GM10248 (cell line): Measurements from ENCODE around the gene RAB17.

Source experiments
- CTCF ChIA-PET: fragments of 300-600 bp; sonication (Branson Sonifier 250); formaldehyde crosslinking; extraction: SDS; loops from one replicate; lab custom pipeline; 2021; ENCODE audit warnings: antibody characterized with exemption; lab: Yijun Ruan, JAX
- POLR2A ChIA-PET: fragments of 350-650 bp; sonication (Branson Sonifier 250); formaldehyde crosslinking; extraction: SDS; loops from one replicate; lab custom pipeline; 2020; ENCODE audit warnings: antibody characterized with exemption; lab: Yijun Ruan, JAX
- DNase-seq: peaks from one replicate; pipeline ENCODE4 v3.0.0; 2012; ENCODE audit errors: extremely low spot score
- TF ChIP-seq, protein P1 (sequence below): IDR thresholded peaks from 2 replicates; pipeline ENCODE4 v1.5.1; 2012; ENCODE audit warnings: mild to moderate bottlenecking, low read depth; ENCODE audit errors: extremely low read depth, missing control alignments, control extremely low read depth

Gene RAB17

DNA sequence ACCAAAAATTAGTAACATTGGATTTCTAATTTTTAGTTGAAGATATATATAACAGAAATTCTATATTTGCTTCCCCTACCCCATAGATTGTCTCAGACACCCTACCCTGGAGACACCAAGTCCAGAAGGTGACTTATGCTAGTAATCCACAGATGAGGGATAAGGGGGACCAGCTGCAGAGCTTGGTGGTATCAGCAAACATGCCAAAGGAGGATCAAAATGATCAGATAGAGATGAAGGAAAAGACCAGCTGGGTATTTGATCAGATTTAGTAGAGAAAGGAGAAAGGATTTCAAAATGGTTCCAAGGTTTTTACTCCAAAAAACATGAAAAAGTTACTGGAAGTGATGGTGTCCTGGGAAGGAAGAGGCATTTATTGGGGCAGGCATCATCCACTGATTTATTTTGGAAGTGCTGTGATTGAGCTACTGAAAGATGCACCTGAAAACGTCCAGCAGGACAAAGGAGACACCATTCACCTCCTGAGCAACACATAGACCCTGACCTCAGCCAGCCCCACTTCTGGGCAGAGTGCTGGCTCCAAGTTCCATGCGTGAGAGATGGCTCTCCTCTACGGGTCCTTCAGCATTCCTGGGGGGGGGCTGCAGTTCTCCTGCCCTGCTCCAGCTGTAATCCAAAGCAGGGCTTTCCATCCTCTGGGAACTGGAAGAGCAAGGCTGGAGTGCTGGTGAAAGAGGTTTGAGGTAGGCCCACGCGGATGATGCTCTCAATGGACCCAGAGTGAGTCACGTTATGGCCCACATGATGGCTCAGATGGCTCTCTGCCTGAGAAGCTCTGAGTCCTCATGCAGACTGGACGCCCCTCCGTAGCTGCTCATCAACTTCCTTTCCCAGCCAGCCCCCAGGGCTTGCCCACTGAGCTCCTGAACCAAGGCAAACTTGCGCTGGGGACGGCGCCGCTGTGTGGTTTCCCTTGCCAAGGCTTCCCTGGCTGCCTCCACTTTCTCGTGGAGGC, 33.2 kb upstream of the RAB17 start:
- POLR2A ChIA-PET = no interaction called here
- CTCF ChIA-PET = interaction anchor here (1.4 to 2.5 kb wide), 3 partner anchors 9 to 121 kb away, joined by 3 to 7 read pairs (median 3); no protein-coding TSS in a partner anchor

DNA sequence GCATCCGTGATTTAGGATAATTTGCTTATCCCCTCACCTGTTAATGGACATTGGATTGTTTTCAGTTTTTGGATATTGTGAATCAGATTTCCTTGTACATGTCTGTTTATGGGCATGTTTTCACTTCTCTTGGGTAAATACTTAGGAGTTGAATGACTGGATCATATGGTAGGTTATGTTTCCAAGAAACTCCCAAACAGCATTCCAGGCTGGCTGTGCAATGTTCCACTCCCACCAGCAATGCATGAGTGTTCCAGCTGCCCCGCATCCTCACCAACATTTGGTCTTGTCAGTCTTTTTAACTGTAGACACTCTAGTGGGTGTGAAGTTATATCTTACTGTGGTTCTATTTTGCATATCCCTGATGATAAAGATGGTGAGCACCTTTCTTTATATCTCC, 27.9 kb upstream of the RAB17 start:
- ChIA-PET CTCF (no interaction called here), POLR2A (no interaction called here)
- TF ChIP-seq, protein P1, sequence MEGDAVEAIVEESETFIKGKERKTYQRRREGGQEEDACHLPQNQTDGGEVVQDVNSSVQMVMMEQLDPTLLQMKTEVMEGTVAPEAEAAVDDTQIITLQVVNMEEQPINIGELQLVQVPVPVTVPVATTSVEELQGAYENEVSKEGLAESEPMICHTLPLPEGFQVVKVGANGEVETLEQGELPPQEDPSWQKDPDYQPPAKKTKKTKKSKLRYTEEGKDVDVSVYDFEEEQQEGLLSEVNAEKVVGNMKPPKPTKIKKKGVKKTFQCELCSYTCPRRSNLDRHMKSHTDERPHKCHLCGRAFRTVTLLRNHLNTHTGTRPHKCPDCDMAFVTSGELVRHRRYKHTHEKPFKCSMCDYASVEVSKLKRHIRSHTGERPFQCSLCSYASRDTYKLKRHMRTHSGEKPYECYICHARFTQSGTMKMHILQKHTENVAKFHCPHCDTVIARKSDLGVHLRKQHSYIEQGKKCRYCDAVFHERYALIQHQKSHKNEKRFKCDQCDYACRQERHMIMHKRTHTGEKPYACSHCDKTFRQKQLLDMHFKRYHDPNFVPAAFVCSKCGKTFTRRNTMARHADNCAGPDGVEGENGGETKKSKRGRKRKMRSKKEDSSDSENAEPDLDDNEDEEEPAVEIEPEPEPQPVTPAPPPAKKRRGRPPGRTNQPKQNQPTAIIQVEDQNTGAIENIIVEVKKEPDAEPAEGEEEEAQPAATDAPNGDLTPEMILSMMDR = no peak

More for the DNA sequence above, 33.2 kb upstream of the RAB17 start:
- DNase-seq = no peak
- TF ChIP-seq, protein P1 = no peak

DNA sequence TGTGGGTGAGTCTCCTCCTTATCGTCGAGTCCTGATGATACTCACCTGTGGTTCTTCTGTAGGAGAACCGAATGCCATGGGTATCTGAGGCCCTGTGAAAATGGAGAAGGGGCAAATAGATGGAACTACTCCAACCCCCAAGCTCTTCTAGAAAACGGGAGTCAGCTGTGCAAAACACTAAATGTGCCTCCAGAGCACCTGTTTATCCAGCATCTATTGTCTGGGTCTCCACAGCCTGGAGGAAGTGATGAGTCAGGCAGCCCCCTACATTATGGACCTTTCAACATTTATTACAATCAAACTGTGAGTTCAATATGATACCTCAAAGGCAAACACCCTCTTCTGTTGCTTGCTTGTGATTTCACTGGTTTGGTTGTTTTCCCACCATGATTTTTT, 27.1 kb upstream of the RAB17 start:
- DNase-seq = no peak
- ChIA-PET POLR2A (interaction anchor here (0.6 kb wide), 1 partner anchor 70 kb away, joined by 3 read pairs; no protein-coding TSS in a partner anchor), CTCF (interaction anchor here (1.7 to 1.8 kb wide), 2 partner anchors 45 to 56 kb away, joined by 6 read pairs; no protein-coding TSS in a partner anchor)
- TF ChIP-seq, protein P1 = no peak

More for the DNA sequence above, 27.9 kb upstream of the RAB17 start:
- no peak for DNase-seq

DNA sequence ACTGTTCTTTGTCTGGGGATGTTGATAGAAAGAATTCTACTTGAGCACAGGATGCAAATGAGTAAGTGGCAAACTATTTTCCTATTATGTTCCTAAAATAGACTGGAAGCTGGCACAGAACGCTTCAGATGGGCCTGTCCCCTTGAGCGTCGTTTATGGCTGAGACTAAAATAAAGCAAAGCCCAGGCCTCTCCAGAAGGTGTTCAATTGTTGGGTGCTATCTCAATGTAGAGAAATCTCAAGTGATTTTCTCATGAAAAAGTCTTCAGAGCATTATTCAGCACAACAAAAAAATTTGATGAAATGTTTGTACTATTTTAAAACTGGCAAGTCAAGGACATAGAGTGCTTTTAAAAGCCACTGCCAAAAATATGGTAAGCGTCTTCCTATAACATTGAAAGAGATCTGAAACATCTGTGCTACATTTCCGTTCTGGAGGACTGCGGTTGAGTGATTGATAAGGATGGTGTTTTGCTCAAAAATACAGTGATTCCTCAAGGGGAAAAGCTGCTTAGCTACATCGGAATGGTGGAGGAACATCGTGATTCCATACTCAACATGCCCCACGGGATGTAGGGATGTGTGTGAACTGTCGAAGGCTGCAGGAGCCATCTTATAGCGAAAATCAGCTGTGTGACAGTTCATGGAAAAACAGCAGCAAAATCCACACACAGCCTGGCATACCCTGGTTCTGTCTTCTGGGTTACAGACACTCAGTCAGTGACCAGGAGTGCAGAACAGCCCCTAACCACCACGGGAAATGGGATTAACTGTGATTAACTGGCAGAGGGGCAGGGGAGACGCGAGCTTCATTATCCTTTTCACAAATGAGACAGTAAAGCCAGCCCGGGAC, 26.4 kb upstream of the RAB17 start:
- no peak for DNase-seq
- CTCF ChIA-PET = interaction anchor here (1.7 to 1.8 kb wide), 2 partner anchors 45 to 56 kb away, joined by 6 read pairs; no protein-coding TSS in a partner anchor
- POLR2A ChIA-PET = interaction anchor here (0.6 kb wide), 1 partner anchor 71 kb away, joined by 3 read pairs; no protein-coding TSS in a partner anchor
- TF ChIP-seq, protein P1 = no peak

DNA sequence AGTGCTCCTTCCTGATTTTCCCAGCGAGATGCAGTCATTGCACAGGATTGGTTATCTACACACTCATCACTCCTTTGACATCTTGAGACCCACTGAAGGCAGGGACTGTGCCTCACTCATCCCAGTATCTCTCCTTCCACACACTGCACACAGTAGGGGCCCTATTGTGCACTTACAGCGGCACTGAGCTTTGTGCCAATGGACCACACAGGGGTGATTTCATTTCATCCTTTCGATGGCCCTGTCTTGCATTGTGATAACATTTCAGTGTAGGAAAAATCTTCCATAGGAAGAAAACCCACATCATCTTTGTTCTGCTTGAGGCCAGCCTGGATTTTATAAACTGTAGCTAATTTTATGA, 25.8 kb upstream of the RAB17 start:
- TF ChIP-seq, protein P1 = no peak

DNA sequence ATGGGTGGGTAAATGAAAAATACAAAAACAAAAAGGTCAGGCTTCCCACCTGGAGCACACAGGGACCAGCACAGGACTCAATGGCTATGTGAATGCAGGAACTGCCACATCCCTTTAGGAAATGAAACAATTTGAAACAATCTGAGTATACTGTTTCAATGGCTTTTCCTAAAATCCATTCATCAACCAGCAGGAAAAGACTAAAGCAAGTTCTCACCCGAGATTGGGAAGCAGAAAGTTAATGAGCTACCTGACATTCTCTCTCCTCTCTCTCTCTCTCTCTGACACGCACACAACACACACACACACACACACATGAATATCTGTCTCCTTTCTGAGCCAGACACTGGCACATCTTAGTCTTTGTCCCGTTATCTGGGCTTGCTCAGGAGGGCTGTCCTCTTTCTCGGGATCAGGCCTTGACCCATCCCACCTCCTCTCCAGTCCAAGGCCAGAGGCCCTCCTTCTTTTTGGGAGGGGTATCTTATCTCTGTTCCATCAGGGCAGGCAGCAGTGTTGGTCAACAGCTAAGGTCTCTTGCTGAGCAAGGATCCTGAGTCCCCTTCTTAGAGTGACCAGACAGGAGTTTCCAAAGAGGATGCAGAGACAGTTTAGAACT, 25.2 kb upstream of the RAB17 start:
- ChIA-PET CTCF (interaction anchor here (1.2 to 1.8 kb wide), 3 partner anchors 9 to 130 kb away, joined by 3 to 6 read pairs (median 4); no protein-coding TSS in a partner anchor), POLR2A (no interaction called here)
- TF ChIP-seq, protein P1 = no peak
- no peak for DNase-seq

More for the DNA sequence above, 25.8 kb upstream of the RAB17 start:
- CTCF ChIA-PET = interaction anchor here (1.7 to 1.8 kb wide), 2 partner anchors 44 to 57 kb away, joined by 6 read pairs; no protein-coding TSS in a partner anchor
- no peak for DNase-seq
- POLR2A ChIA-PET = no interaction called here
